Measurements from ENCODE around the gene CCDC73. TPM values are rescaled to one million over a fixed set of nuclear protein-coding genes. Genes with fewer than 3 reads are reported as not detected.

The CCDC73 gene
- total RNA-seq, 1 experiment from 2014 or later, result 0.04 TPM

GRCh38 chr11:32827276-32827675, 32.8 kb upstream of the CCDC73 start:
- H3K23ac ChIP-seq (ENCODE audit: insufficient read length, low read depth, low read length), result no peak overlapping the region
- H2AFZ ChIP-seq (ENCODE audit: low read length), result no peak overlapping the region
- TF ChIP-seq CTCF (conservative IDR thresholded peaks at IDR 0.05), result no peak
- H2BK15ac ChIP-seq (ENCODE audit: low read depth, low read length), result no peak overlapping the region
- no peak overlapping the region for H3T11ph ChIP-seq (ENCODE audit: low read length)
- H3K36me3 Mint-ChIP-seq (ENCODE audit: insufficient read depth in 1 of 3, low read depth in 3 of 3), result no peaks in the 10 kb centered on the region; a peak in 1 of 7 replicates
- H3K4me1 ChIP-seq (ENCODE audit: insufficient read depth, low read length), result no peaks in the 10 kb centered on the region
- H3K9me3 Mint-ChIP-seq, result no peaks in the 10 kb centered on the region
- H4K5ac ChIP-seq (ENCODE audit: insufficient read length, low read depth, low read length), result no peak overlapping the region
- no CpG with 5 or more reads among the region's 1 CpG for WGBS (ENCODE audit: extremely low coverage, insufficient read length, low lambda C conversion rate)
- H2AK5ac ChIP-seq (ENCODE audit: insufficient read length, low read length), result no peak overlapping the region
- no peak overlapping the region for H3K56ac ChIP-seq (ENCODE audit: insufficient read length, low read depth, low read length)
- no peaks in the 10 kb centered on the region for H4K20me1 ChIP-seq (ENCODE audit: control insufficient read depth, insufficient read depth, insufficient read length)
- H3K14ac ChIP-seq (ENCODE audit: insufficient read depth, low read length), result no peak overlapping the region
- peaks cover 10% of the 10 kb centered on the region for H3K23me2 ChIP-seq (ENCODE audit: insufficient read length, low read depth, low read length, poor library complexity, severe bottlenecking)
- H3K27me3 Mint-ChIP-seq (ENCODE audit: low read depth), result peaks cover 34% of the 10 kb centered on the region
- DNase-seq, result no peak
- no peak overlapping the region for H3K9ac ChIP-seq (ENCODE audit: extremely low read depth, insufficient read length, low read length)
- H3K9me3 ChIP-seq (ENCODE audit: control insufficient read depth, low read depth, low read length), result no peaks in the 10 kb centered on the region
- no peak overlapping the region for H4K8ac ChIP-seq (replicated peaks; ENCODE audit: insufficient read length, low read depth, low read length)
- no peaks in the 10 kb centered on the region for H3K79me1 ChIP-seq (ENCODE audit: insufficient read depth, low read depth, low read length, poor library complexity, severe bottlenecking)
- no peak overlapping the region for H2BK12ac ChIP-seq (ENCODE audit: insufficient read length, low read depth, low read length)
- no peak overlapping the region for H2BK120ac ChIP-seq (ENCODE audit: low read depth, low read length, poor library complexity, severe bottlenecking)
- H3K4me1 Mint-ChIP-seq, result peaks cover 5 to 8% of the 10 kb centered on the region in 2 experiments
- H3K27ac ChIP-seq (ENCODE audit: insufficient read length, low read depth, low read length), result no peak overlapping the region
- no peaks in the 10 kb centered on the region for H3K27me3 ChIP-seq (ENCODE audit: insufficient read depth, low read length)
- H3K4me2 ChIP-seq (ENCODE audit: insufficient read depth, insufficient read length, low read length), result no peak overlapping the region
- H3K27ac Mint-ChIP-seq, result no peak overlapping the region
- no peaks in the 10 kb centered on the region for H3K79me2 ChIP-seq (ENCODE audit: insufficient read depth, low read length)
- H3K4me3 Mint-ChIP-seq, result no peak overlapping the region
- no peak overlapping the region for H3K18ac ChIP-seq (ENCODE audit: insufficient read length, low read depth, low read length)
- H2BK20ac ChIP-seq (ENCODE audit: low read depth, low read length, poor library complexity, severe bottlenecking), result no peak overlapping the region
- H4K91ac ChIP-seq (ENCODE audit: insufficient read length, low read depth, low read length), result no peak overlapping the region
- no peak overlapping the region for H3K4ac ChIP-seq (ENCODE audit: low read depth, low read length)
- H2BK5ac ChIP-seq (ENCODE audit: insufficient read length, low read length), result no peak overlapping the region
